GM12892 (cell line): ENCODE data around the gene JUP.

Source experiments
- POLR2AphosphoS5 ChIP-seq: IDR thresholded peaks from 2 replicates; pipeline ENCODE4 v1.6.1; 2011; ENCODE audit warnings: low read depth, low read length, control low read depth
- TAF1 ChIP-seq: IDR thresholded peaks from 2 replicates; pipeline ENCODE4 v1.6.1; 2011; ENCODE audit warnings: low read depth, mild to moderate bottlenecking, control low read depth, low read length, borderline replicate concordance

DNA sequence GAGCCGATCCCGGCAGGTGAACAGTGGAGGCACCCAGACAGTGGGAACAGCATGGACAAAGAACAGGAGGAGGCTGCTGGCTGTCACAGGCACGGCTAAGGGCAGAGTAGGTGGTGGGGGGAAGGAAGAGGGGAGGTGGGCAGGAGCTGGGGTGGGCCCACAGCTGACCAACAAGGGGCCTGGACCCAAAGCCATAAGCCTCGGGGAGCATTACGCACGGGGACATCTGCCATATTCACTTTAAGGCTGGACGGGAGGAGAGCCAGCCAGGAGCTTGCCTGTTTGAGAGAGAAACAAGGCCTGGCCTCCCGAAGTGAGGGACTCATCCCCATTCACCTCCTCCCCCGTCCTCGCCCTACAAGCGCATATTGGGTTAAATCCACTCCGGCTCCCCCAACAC, 32.4 kb downstream of the JUP start:
- TF ChIP-seq TAF1 (no peak), POLR2AphosphoS5 (no peak)
